H1 (cell line): ENCODE data around the gene PCDHGB6. TPM values are rescaled to one million over a fixed set of nuclear protein-coding genes. Genes with fewer than 3 reads are reported as not detected.

Experiments
- CTCF ChIA-PET: fragments of 300-600 bp; sonication (Branson Sonifier 250); formaldehyde crosslinking; loops from one replicate; lab custom pipeline; 2021; ENCODE audit not compliant: partially characterized antibody; lab: Charles Lee
- POLR2A ChIA-PET: fragments of 300-600 bp; sonication (Branson Sonifier 250); formaldehyde crosslinking; loops from one replicate; lab custom pipeline; 2021; ENCODE audit warnings: inconsistent platforms; ENCODE audit not compliant: partially characterized antibody; lab: Charles Lee
- DNase-seq, 2 experiments: peaks; one replicate each; pipeline versions ENCODE4 v3.0.0 to v3.0.0-alpha.2; 2010 to 2022; ENCODE audit warnings: low spot score in 2 of 2, low read depth in 1 of 2, mixed read lengths in 1 of 2
- FAIRE-seq: peaks from 2 replicates; lab custom pipeline; 2011; peaks lifted over from hg19 to GRCh38; lab: Jason Lieb, UNC
- H2AFZ ChIP-seq: 2 replicates; pipeline ENCODE4 v1.8.1; 2012; ENCODE audit warnings: low read length, inconsistent platforms
- H2AK5ac ChIP-seq: 2 replicates; pipeline ENCODE4 v1.6.1; 2013; ENCODE audit warnings: low read depth, low read length
- H2BK120ac ChIP-seq: replicated peaks from 2 replicates; pipeline ENCODE3; 2013; ENCODE audit warnings: low read depth, low read length, inconsistent platforms
- H2BK12ac ChIP-seq: 2 replicates; pipeline ENCODE4 v1.6.1; 2013; ENCODE audit warnings: low read depth, low read length
- H2BK15ac ChIP-seq: 2 replicates; pipeline ENCODE4 v1.6.1; 2013; ENCODE audit warnings: low read length
- H2BK20ac ChIP-seq: 2 replicates; pipeline ENCODE4 v1.6.1; 2013; ENCODE audit warnings: low read length
- H2BK5ac ChIP-seq: 2 replicates; pipeline ENCODE4 v1.6.1; 2013; ENCODE audit warnings: low read depth, low read length
- H3K14ac ChIP-seq: 2 replicates; pipeline ENCODE4 v1.6.1; 2013; ENCODE audit warnings: inconsistent platforms; ENCODE audit not compliant: insufficient read length
- H3K18ac ChIP-seq: 2 replicates; pipeline ENCODE4 v1.6.1; 2013; ENCODE audit warnings: low read length; ENCODE audit errors: extremely low read depth
- H3K23ac ChIP-seq: 2 replicates; pipeline ENCODE4 v1.6.1; 2013; ENCODE audit warnings: inconsistent platforms; ENCODE audit not compliant: insufficient read length
- H3K23me2 ChIP-seq: 2 replicates; pipeline ENCODE4 v1.6.1; 2013; ENCODE audit warnings: low read depth, low read length
- H3K27ac ChIP-seq: 2 replicates; pipeline ENCODE4 v1.6.1; 2011; ENCODE audit warnings: low read depth, low read length, inconsistent platforms
- H3K27me3 ChIP-seq, 4 experiments: replicated peaks in 1 of 4; 1 replicate in 1 of 4; 2 replicates in 3 of 4; pipeline versions ENCODE4 v1.6.1 to v1.8.1; 2011 to 2013; ENCODE audit warnings: low read length in 3 of 4, mild to moderate bottlenecking in 3 of 4, inconsistent platforms in 2 of 4, mixed read lengths in 2 of 4, moderate library complexity in 1 of 4; ENCODE audit not compliant: control insufficient read depth in 3 of 4, insufficient read depth in 3 of 4; ENCODE audit errors: extremely low read depth in 1 of 4
- H3K36me3 ChIP-seq, 4 experiments: 2 replicates each; pipeline versions ENCODE4 v1.6.1 to v1.8.1; 2011 to 2013; ENCODE audit warnings: mild to moderate bottlenecking in 4 of 4, low read length in 3 of 4, moderate library complexity in 2 of 4, control low read depth in 1 of 4, inconsistent platforms in 1 of 4; ENCODE audit not compliant: insufficient read depth in 4 of 4, control insufficient read depth in 2 of 4
- H3K4ac ChIP-seq: replicated peaks from 2 replicates; pipeline ENCODE3; 2013; ENCODE audit warnings: low read length, low read depth, mixed read lengths, inconsistent platforms; ENCODE audit not compliant: insufficient read length
- H3K4me1 ChIP-seq, 4 experiments: replicated peaks in 1 of 4; 1 replicate in 1 of 4; 2 replicates in 3 of 4; pipeline versions ENCODE4 v1.6.1 to v1.8.1; 2011 to 2013; ENCODE audit warnings: low read length in 3 of 4, inconsistent platforms in 2 of 4, mixed read lengths in 1 of 4; ENCODE audit not compliant: insufficient read depth in 4 of 4, control insufficient read depth in 3 of 4
- H3K4me2 ChIP-seq, 2 experiments: 2 replicates each; pipeline versions ENCODE4 v1.6.1 to v1.8.1; 2011 to 2013; ENCODE audit warnings: low read depth in 2 of 2, low read length in 2 of 2, control low read depth in 1 of 2, inconsistent platforms in 1 of 2, mild to moderate bottlenecking in 1 of 2; ENCODE audit not compliant: insufficient read depth in 1 of 2
- H3K4me3 ChIP-seq, 4 experiments: fragments of 200-600, 300-600 bp in 1 of 4; sonication (generic), shearing (Covaris generic), sonication (Bioruptor Twin) in 1 of 4; 2 replicates each; pipeline versions ENCODE4 v1.5.1 to v1.8.1; 2011 to 2016; ENCODE audit warnings: low read length in 4 of 4, low read depth in 3 of 4, control low read depth in 2 of 4, inconsistent platforms in 2 of 4, mild to moderate bottlenecking in 2 of 4, mixed read lengths in 1 of 4, moderate library complexity in 1 of 4; ENCODE audit not compliant: insufficient read depth in 2 of 4; ENCODE audit errors: extremely low read depth in 1 of 4
- H3K56ac ChIP-seq: replicated peaks from 2 replicates; pipeline ENCODE3; 2013; ENCODE audit warnings: low read depth, mild to moderate bottlenecking, mixed read lengths, low read length, inconsistent platforms; ENCODE audit not compliant: insufficient read length
- H3K79me1 ChIP-seq: 2 replicates; pipeline ENCODE4 v1.6.1; 2013; ENCODE audit warnings: low read depth, low read length, control low read depth
- H3K79me2 ChIP-seq, 2 experiments: 2 replicates each; pipeline versions ENCODE4 v1.6.1 to v1.8.1; 2012 to 2013; ENCODE audit warnings: low read length in 2 of 2, mild to moderate bottlenecking in 2 of 2, inconsistent platforms in 1 of 2; ENCODE audit not compliant: insufficient read depth in 2 of 2, control insufficient read depth in 1 of 2
- H3K9ac ChIP-seq, 4 experiments: replicated peaks in 1 of 4; 1 replicate in 1 of 4; 2 replicates in 3 of 4; pipeline versions ENCODE4 v1.6.1 to v1.8.1; 2011 to 2013; ENCODE audit warnings: low read depth in 3 of 4, low read length in 3 of 4, control low read depth in 2 of 4, mild to moderate bottlenecking in 2 of 4, moderate library complexity in 2 of 4, inconsistent platforms in 1 of 4; ENCODE audit errors: extremely low read depth in 1 of 4
- H3K9me3 ChIP-seq, 2 experiments: 2 replicates each; pipeline versions ENCODE4 v1.6.1 to v1.8.1; 2012 to 2013; ENCODE audit warnings: mild to moderate bottlenecking in 2 of 2, moderate library complexity in 2 of 2, control low read depth in 1 of 2, inconsistent platforms in 1 of 2, low read depth in 1 of 2, low read length in 1 of 2, mixed read lengths in 1 of 2; ENCODE audit not compliant: insufficient read depth in 2 of 2
- H4K20me1 ChIP-seq, 2 experiments: replicated peaks in 1 of 2; 2 replicates each; pipeline versions ENCODE3 to v1.8.1; 2011 to 2013; ENCODE audit warnings: inconsistent platforms in 2 of 2, low read length in 2 of 2, mild to moderate bottlenecking in 1 of 2; ENCODE audit not compliant: insufficient read depth in 2 of 2, control insufficient read depth in 1 of 2
- H4K5ac ChIP-seq: 2 replicates; pipeline ENCODE4 v1.6.1; 2013; ENCODE audit warnings: low read length, low read depth, mixed read lengths, inconsistent platforms; ENCODE audit not compliant: insufficient read length
- H4K8ac ChIP-seq: 2 replicates; pipeline ENCODE4 v1.8.0; 2013; ENCODE audit warnings: mild to moderate bottlenecking, moderate library complexity, low read length, inconsistent platforms; ENCODE audit not compliant: insufficient read depth; ENCODE audit errors: extremely low read depth
- H4K91ac ChIP-seq: replicated peaks from 2 replicates; pipeline ENCODE3; 2013; ENCODE audit warnings: low read length, mixed read lengths, inconsistent platforms; ENCODE audit not compliant: insufficient read length
- ASH2L ChIP-seq: fragments of 200-600, 300-600 bp; sonication (generic); IDR thresholded peaks from one replicate; pipeline ENCODE4 v1.7.1; 2017; ENCODE audit warnings: low read length
- BCL11A ChIP-seq, 2 experiments: IDR thresholded peaks; one replicate each; pipeline ENCODE4 v1.6.1; 2011; ENCODE audit warnings: low read depth in 2 of 2, low read length in 2 of 2, mild to moderate bottlenecking in 2 of 2
- BRCA1 ChIP-seq: IDR thresholded peaks from 2 replicates; pipeline ENCODE4 v1.6.1; 2012; ENCODE audit warnings: low read depth, low read length, improper control_type of control experiment
- EGR1 ChIP-seq: IDR thresholded peaks from 2 replicates; pipeline ENCODE4 v1.6.1; 2011; ENCODE audit warnings: low read depth, low read length, borderline replicate concordance
- FOSL1 ChIP-seq: IDR thresholded peaks from 2 replicates; pipeline ENCODE4 v1.6.1; 2011; ENCODE audit warnings: mild to moderate bottlenecking, low read depth, low read length, moderate library complexity; ENCODE audit not compliant: insufficient read depth
- GTF2F1 ChIP-seq: IDR thresholded peaks from 2 replicates; pipeline ENCODE4 v1.6.1; 2012; ENCODE audit warnings: low read depth, low read length, improper control_type of control experiment, borderline replicate concordance
- NANOG ChIP-seq: IDR thresholded peaks from 2 replicates; pipeline ENCODE4 v1.6.1; 2011; ENCODE audit warnings: low read length, low read depth, mild to moderate bottlenecking, inconsistent platforms; ENCODE audit not compliant: insufficient read depth, poor library complexity, severe bottlenecking
- SIRT6 ChIP-seq: IDR thresholded peaks from one replicate; pipeline ENCODE4 v1.7.1; 2012; ENCODE audit warnings: low read length, inconsistent platforms
- YY1 ChIP-seq: IDR thresholded peaks from 2 replicates; pipeline ENCODE4 v1.6.1; 2011; ENCODE audit warnings: low read depth, mild to moderate bottlenecking, low read length
- WGBS, 2 experiments: shearing (Covaris generic) in 1 of 2; methylation state at CpG; one replicate each; pipeline versions ENCODE4 v1.1.6 to v1.1.7; 2013 to 2015; ENCODE audit warnings: low lambda C conversion rate in 2 of 2, mixed read lengths in 2 of 2, inconsistent platforms in 1 of 2, low coverage in 1 of 2, missing lambda C conversion rate in 1 of 2; ENCODE audit not compliant: insufficient replicate concordance in 2 of 2, insufficient coverage in 1 of 2, insufficient read length in 1 of 2; ENCODE audit errors: extremely low coverage in 1 of 2, missing lambda C conversion rate in 1 of 2; 5-methylcytosine and 5-hydroxymethylcytosine counted together
- polyA plus RNA-seq, 7 experiments: library from polyadenylated mRNA; depleted of rRNA in 3 of 7; stranded (reverse) in 5 of 7; unstranded in 2 of 7; fragments of >200 nt in 5 of 7; fragments of 200-250 nt in 2 of 7; gene quantifications; 1 replicate in 5 of 7; 2 replicates in 1 of 7; 4 replicates in 1 of 7; pipeline versions ENCODE4 v1.2.1 to v1.2.3, GENCODE V29; 2011 to 2013; ENCODE audit warnings: missing spikeins in 2 of 7, mixed read lengths in 2 of 7
- total RNA-seq: library from RNA; stranded (reverse); fragmentation: NEBNext Ultra II Directional; extraction: Animal tissue kit (Norgen Biotek cat#: 25700); gene quantifications from 2 replicates; pipeline ENCODE4 v1.2.1, GENCODE V29; 2021

The PCDHGB6 gene
- total and polyA plus RNA-seq, 2 of the 8 experiments (the other 6 are each of a cell fraction or from before 2014, with no cell fraction given) = 3.4 to 4.1 TPM

GRCh38 chr5:141383345-141383744 is 24.5 kb upstream of the PCDHGB6 start:
- Histone ChIP-seq H3K9me3 (peaks cover 24 to 27% of the 10 kb centered on the region in 2 experiments), H3K4me1 (no peaks in the 10 kb centered on the region), H3K18ac (no peak overlapping the region), H3K4me3 (no peak overlapping the region), H2BK20ac (no peak overlapping the region), H4K5ac (no peak overlapping the region), H3K79me1 (no peaks in the 10 kb centered on the region), H4K8ac (no peak overlapping the region), H4K91ac (no peak overlapping the region), H2BK12ac (no peak overlapping the region), H2BK5ac (no peak overlapping the region), H2BK120ac (no peak overlapping the region), H3K4ac (no peak overlapping the region), H2AFZ (no peak overlapping the region), H3K36me3 (peaks cover 0 to under 1% (median 0%) of the 10 kb centered on the region in 4 experiments; a peak in 2 of 8 replicates), H3K4me2 (no peak overlapping the region), H3K79me2 (no peaks in the 10 kb centered on the region), H2BK15ac (no peak overlapping the region), H3K9ac (no peak overlapping the region), H3K23ac (no peak overlapping the region), H3K27ac (no peak overlapping the region), H4K20me1 (no peaks in the 10 kb centered on the region), H2AK5ac (no peak overlapping the region), H3K56ac (no peak overlapping the region), H3K14ac (no peak overlapping the region), H3K27me3 (no peaks in the 10 kb centered on the region; a peak in 1 of 7 replicates), H3K23me2 (no peaks in the 10 kb centered on the region; the same call in 1 of the 2 replicates)
- WGBS, 2 experiments = 95% methylated on average over 21 of the region's 21 CpGs; no CpG with 5 or more reads in 1 of the 2 experiments
- no peak for DNase-seq
- TF ChIP-seq ASH2L (no peak), GTF2F1 (no peak), SIRT6 (no peak), YY1 (no peak), BCL11A (IDR thresholded peaks at IDR 0.05; ENCODE audit: low read depth in 2 of 2, low read length in 2 of 2) (no peak), BRCA1 (no peak), EGR1 (no peak), NANOG (no peak), FOSL1 (no peak)
- no peak for FAIRE-seq
- CTCF ChIA-PET = interaction anchor here (0.7 to 1.0 kb wide), 3 partner anchors 28 to 160 kb away, joined by 3 to 4 read pairs (median 3); partner anchors contain the start of gene PCDHB14
- POLR2A ChIA-PET = no interaction called here
